Suppressor macrophage (primary cell): Measurements from ENCODE around the gene CFAP210.
"Not testable (repeated sequence)": the region's sequence is repeated elsewhere in the genome, so short reads cannot be mapped to it uniquely, and the experiment has no call there.

Experiments
- DNase-seq, 4 experiments: peaks; one replicate each; pipeline ENCODE4 v3.0.0-alpha.2; 2020 to 2022

Gene CFAP210

DNA sequence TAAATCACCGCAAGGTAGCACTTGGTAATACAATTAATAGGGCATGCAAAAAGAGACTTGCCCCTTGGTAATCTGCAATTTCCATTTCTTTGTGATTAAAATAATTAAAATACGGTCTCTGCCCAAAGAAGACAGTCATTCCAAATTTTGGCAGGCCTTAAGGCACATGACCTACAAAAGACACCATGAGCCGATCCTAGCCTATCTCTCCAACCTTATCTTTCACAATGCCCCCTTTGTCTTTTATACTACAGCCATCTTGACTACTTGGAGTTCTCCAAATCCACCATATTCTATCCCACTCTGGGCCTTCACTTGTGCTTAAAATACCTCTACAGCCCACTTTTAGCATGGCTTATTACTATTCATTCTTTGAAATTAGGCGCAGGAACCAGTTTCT lies 23.3 kb downstream of the CFAP210 start:
- DNase-seq = no peak

DNA sequence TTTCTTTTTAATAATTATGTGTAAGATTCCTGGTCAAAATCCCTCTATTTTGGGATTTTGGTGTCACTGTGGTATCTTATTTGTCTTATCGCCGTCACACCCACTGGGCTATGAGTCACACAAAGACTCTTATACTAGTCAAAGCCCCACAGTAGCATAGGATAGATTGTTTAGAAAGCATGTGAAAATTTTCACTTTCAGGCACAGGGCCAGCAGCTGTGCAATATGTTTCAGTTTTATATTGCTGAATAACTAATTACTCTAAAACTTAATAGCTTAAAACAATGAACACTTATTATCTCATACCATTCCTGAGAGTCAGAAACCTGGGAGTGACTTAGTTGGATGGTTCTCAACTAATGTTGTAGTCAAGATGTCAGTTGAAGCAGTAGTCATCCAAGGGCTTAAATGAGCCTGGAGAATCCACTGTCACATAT lies 24.0 kb downstream of the CFAP210 start:
- DNase-seq = no peak

DNA sequence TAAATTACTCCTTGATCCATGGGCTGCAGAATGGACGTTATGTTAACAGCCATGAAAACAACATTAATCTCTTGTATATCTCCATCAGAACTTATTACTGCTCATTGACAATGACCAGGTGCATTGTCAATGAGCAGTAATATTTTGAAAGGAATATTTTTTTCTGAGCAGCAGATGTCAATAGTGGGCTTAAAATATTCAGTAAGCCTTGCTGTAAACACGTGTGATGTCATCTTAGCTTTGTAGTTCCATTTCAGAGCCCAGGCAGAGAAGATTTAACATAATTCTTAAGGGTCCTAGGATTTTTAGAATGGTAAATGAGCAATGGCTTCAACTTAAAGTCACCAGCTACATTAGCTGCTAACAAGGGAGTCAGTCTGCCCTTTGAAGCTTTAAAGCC lies 26.6 kb downstream of the CFAP210 start:
- no peak for DNase-seq

DNA sequence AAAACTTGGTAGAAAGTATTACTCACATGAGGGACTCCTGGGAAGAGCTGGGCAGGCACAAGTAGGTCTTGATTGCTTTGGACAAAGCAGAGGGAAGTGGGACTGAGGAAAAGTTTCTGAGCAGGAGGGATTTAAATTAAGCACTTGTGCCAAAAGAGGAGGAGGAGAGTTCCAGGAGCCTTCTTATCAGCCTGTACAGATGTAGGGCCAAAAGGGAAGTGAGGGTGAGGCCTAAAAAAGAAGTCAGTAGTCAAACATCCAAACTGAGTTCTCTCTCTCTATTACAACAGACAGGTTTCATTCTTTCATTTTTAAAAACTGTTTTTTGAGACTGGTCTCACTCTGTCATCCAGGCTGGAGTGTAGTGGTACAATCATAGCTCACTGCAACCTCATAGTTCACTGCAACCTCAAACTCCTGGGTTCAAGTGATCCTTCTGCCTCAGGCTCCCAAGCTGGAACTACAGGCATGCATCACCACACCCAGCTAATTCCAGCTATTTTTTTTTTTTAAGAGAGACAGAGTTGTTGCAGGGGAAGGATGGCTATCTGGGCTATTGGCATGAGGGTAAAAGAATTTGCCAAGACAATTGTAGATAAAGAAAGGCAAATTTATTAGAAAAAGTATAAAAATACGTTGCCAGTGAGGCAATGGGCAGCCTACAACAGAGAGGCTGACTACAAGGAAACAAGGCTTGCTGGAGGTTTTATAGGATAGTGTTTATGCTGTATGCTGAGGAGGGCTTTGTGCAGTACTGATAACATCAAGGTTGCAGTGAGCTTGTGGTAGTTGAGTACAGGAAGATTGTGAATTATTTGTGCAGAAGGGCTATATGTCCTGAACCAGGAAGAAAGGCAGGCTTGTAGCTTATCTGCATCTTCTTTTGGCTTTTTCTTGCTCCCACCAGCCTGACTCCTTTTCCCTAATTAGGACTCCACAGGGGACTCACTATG lies 29.0 kb downstream of the CFAP210 start:
- DNase-seq = no peak

DNA sequence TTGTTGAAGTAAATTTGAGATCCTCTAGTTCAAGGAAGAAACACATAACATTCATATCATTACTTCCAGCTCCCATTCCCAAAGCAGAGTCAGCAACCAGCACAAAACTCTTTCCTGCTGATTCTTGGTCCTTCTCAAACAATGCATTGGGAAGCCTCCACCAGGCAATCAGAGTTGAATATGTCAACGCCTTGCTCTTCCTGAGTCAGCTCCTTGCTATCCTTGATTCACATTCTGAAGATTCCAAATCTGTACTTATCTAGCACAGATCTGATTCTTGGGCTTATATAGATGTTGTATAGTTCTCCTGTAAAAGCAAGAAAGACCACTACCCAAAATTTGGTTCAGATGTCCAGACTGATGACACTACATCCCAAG lies 29.6 kb downstream of the CFAP210 start:
- DNase-seq = no peak

DNA sequence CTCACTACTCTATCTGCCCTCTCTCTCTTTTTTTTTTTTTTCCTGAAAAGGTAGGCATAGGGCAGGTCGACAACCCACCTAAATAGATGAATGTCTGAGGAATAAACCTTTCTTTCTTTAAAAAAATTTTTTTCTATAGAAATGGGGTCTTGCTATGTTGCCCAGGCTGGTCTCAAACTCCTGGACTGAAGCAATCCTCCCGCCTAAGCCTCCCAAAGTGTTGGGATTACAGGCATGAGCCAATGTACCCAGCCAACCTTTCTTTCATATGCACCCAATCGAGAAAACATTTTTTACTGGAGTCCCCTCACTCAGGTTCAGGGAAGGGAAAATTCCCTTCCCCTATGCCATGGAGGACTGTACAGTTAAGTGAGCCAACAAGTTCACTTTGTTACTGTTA lies 31.0 kb downstream of the CFAP210 start:
- DNase-seq = no peak

DNA sequence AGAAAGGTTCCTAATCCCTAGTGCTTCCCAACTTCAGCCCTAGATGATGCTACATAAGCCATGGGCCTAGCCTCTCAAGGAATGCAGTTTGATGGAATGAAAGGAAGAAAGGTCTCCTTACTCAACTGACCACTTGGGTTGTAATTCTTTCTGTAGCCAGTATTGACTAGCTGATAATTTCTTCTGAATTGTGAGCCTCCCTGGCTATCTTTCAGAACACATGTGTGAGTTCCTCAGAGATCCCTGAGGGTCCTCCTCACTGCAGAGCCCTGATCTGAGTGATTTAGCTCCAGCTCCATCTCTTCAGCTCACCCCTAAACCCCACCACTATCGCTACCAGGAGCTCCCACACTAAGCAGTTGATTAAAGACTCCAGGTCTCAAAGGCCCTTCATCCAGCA lies 31.5 kb downstream of the CFAP210 start:
- no peak for DNase-seq

DNA sequence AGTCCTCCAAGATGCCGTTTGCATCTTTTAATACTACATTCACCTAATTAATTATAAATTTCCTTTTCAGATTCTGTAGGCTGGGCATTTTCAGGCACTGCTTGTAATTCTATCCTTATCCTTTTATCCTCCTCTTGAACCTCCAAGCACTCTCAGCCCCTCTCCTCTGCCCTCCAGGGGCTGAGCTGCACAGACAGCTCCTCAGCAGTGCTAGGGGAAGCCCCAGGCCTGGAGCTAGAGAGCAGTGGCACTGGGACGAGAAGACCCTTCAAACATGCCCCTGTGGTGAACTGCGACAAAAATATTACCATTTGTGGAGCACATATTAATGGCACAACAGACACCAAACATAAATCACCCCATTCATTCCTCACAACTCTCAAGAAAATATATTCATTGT lies 32.9 kb downstream of the CFAP210 start:
- DNase-seq = no peak

DNA sequence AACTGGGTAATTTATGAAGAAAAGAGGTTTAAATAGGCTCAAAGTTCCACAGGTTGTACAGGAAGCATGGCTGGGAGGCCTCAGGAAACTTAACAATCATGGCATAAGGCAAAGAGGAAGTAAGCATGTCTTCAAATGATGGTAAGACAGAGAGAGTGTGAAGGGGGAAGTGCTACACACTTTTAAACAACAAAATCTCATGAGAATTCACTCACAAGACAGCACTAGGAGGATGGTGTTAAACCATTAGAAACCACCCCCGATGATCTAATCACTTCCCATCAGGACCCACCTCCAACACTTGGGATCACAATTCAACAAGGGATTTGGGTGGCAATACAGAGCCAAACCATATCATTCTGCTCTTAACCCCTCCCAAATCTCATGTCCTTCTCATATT lies 34.9 kb downstream of the CFAP210 start:
- DNase-seq = peak; percentile 11 to 56 (median 39)

DNA sequence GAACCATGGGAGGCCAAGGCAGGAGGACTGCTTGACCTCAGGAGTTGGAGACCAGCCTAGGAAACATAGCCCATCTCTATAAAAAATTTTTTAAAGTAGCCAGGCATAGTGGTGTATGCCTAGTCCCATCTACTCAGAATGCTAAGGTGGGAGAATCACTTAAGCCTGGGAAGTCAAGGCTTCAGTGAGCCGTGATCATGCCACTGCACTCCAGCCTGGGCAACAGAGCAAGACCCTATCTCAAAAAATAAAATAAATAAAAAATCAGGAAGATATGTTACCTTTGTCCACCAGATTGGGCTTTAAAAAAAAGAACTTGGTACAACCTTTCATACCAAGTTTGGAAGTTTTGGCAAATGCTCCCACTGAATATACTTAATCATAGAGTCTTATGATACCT lies 35.3 kb downstream of the CFAP210 start:
- no peak for DNase-seq

DNA sequence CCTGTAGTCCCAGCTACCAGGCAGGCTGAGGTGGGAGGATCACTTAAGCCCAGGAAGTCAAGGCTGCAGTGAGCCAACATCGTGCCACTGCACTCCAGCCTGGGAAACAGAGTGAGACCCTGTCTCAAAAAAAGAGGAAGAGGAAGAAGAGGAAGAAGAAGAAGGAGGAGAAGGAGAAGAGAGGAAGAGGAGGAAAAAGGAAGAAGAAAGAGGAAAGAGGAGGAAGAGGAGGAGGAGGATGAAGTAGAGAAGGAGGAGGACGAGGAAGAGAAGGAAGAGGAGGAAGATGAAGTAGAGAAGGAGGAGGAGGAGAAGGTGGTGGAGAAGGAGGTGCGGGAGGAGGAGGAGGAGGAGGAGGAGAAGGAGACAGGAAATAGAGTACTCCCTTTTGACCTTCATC lies 38.0 kb downstream of the CFAP210 start:
- no peak for DNase-seq

DNA sequence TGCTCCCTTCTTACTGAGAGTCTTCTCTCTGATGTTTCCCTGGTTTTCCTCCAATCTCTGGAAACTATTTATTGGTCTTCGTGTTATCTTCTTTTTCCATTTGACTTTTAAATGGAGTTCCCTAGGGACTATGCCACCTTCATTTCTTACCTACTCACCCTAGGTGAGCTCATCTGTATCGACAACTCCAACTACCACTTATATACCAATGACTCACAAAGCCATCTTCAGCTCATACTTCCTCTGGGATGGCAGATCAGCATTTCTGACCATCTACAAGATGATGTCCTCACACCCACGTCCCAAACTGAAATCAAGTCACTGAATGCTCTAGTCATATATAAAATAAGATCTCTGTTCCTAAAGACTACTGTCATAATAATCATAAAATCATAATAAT lies 40.6 kb downstream of the CFAP210 start:
- DNase-seq = peak in 3 of 4 experiments; percentile 7 to 30 (median 8)

DNA sequence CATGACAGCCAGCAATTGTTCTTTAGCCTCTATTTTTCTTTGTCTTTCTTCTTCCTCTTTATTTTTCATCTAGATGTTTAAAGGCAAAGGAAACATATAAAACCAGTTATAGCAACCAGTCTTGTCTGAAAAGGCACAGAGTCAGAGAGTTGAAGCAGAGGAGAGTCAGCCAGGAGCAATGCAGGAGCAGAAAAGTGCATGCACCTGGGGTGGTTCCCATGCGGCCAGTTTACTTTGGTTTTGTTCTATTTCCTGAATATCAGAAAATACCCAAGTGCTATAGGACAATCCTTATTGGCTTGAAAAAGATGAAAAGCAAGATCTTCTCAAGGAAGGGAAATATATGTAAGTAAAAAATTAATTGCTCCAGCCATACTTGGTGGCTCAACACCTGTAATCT lies 44.9 kb downstream of the CFAP210 start:
- DNase-seq = no peak

DNA sequence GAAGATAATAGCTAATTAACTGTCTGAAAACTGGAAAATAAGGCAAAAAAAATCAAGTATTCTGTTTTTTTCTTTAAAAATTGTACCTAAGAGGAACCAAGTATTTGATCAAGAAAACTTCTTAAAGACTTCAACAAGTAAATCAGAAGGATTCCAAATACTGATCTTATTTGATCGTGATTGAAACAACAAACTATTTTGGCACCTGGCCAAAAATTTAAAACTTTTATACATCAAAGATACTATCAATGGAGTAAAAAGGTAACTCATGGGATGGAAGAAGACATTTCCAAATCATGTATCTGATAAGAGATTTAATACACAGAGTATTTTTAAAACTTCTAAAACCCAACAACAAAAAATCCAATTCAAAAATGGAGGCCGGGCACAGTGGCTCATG lies 46.7 kb downstream of the CFAP210 start:
- DNase-seq = no peak

DNA sequence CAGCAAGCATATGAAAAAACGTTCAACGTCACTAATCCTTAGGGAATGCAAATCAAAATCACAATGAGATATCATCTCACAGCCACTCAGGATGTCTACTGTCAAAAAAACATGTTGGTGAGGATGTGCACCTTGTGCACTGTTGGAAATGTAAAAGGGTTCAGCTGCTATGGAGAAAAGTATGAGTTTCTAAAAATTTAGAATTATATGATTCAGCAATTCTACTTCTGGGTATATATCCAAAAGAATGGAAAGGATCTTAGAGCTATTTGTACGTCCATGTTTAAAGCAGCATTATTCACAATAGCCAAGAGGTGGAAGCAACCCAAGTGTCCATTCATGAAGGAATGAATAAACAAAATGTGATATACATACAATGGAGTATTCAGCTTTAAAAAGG lies 50.0 kb downstream of the CFAP210 start:
- no peak for DNase-seq

DNA sequence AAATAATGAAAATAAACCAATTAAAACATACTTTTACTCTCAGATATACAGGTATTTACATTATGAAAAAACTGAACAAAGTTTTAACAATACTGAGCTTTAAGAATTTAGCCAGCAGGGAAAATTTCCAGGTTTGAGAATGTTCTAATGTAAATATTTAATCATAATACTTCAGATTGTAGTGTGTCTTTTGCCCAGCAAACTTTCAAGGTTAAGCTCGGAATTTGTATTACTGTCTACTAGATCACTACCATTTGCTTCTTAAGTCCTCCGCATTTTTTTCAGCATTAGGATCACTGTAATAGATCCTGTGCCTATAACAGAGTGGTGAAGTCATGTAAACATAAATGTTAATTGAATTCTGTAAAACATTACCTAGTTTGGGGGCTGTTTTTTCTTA lies 52.7 kb downstream of the CFAP210 start:
- DNase-seq = no peak

DNA sequence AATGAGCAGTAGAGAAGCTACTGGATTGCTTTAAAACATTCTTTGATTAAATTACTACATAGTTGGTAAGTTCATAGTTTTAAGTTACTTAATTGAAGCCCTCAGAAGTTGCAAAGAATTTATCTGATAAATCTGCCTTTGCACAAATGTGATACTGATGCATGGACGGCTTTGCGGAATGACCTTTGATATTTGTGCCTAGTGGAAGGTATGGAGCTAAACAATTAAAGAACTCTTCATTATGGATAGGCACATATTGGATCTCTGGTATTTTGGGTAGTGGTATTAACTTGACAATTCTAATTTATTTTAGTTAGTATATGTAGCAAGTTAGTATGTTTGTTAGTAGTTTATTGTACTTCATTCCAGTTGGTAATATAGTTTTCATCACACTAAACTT lies 54.1 kb downstream of the CFAP210 start:
- DNase-seq = no peak

DNA sequence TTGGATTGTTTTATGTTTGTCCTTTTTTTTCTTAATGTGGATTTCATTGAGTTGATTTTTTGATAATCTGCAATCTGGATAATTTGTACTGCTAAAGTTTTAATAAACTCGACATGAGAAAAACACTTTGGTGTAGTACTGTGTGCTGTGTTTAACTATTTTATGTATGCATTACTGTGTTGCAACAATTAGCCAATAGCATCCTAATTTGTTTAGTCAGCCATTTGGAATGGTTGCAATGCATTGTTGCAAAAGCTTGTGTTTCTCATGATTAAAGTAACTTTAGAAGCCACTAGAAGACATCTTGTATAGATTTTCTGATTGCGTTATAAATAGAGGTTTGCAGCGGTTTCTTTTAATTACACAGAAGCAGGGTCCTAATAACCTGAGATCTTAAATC lies 56.6 kb downstream of the CFAP210 start:
- DNase-seq = peak in 2 of 4 experiments; percentile 4 to 28

DNA sequence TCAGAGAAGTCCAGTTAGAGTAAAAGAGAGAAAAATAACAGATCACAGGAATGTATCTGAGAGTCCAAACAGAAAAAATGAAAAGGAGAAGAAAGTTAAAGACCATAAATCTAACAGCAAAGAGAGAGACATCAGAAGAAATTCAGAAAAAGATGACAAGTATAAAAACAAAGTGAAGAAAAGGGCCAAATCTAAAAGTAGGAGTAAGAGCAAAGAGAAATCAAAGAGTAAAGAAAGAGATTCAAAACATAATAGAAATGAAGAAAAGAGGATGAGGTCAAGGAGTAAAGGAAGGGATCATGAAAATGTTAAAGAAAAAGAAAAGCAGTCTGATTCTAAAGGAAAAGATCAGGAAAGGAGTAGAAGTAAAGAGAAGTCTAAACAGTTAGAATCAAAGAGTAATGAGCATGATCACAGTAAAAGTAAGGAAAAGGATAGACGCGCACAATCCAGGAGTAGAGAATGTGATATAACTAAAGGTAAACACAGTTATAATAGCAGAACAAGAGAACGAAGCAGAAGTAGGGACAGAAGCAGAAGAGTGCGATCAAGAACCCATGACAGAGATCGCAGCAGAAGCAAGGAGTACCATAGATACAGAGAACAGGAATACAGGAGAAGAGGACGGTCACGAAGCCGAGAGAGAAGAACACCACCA lies 57.6 kb downstream of the CFAP210 start:
- DNase-seq = no peak

DNA sequence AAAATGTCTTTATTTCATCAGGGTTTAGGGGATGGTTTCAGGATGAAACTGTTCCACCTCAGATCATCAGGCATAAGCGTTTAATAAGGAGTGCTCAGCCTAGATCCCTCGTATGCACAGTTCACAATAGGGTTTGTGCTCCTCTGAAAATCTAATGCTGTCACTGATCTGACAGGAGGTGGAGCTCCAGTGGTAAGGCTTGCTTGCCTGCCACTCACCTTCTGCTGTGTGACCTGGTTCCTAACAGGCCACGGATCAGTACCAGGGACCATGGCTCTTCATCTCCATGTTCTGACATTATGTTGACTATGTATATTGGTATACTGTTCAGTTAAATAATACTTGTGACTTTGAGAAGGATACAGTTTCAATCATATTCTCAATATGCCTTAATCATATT lies 68.4 kb downstream of the CFAP210 start:
- DNase-seq = no peak

DNA sequence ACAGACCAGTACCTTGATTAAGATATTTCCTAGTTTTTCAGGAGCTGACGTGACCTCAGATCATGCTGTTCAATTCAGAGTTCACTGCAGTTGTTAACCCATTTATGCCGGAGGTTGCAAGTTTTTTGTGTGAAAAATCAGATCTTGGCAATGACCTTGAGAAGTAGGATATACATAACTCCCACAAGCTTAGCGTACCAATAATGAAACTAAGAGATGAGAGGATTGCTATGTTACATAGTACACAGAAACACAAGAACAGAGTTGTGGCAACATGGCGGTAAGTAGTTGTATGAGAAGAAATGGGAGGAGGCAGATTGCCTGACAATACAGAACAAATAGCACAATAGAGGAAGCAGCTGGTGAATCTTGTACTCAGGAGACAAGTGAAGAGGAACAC lies 71.0 kb downstream of the CFAP210 start:
- DNase-seq = no peak

DNA sequence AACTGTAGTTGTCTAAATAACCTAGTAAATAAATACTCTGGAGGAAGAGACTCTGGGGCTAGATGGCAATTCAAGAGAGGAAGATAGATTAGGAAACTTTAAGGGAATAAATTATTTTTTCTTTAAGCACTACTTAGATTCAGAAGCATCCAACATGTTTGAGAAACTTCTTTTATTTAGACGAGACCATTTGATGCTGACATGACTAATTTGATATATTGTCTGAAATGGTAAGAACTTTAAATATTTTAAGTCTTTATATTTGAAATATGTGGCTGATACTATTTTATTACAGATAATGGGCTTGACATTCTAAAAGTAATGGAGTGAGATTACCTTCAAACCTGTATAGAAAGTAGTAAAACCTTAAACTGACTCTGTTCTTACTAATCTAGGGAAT lies 73.7 kb downstream of the CFAP210 start:
- DNase-seq = no peak

DNA sequence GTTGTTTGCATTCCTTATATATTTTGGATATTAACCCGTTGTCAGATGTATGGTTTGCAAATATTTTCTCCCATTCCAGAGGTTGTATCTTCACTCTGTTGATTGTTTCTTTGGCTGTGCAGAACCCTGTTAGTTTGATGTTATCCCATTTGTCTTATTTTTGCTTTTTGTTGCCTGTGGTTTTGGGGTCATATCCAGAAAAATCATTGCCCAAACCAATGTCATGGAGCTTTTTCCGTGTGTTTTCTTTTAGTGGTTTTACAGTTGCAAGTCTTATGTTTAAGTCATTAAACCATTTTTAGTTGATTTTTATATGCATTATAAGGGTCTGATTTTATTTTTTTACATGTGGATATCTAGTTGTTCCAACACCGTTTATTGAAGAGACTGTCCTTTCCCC lies 74.3 kb downstream of the CFAP210 start:
- DNase-seq = no peak

DNA sequence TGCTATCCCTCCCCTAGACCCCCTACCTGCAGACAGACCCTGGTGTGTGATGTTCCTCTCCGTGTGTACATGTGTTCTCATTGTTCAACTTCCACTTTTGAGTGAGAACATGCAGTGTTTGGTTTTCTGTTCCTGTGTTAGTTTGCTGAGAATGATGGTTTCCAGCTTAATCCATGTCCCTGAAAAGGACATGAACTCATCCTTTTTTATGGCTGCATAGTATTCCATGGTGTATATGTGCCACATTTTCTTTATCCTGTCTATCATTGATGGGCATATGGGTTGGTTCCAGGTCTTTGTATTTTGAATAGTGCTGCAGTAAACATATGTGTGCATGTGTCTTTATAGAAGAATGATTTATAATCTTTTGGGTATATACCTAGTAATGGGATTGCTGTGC lies 78.2 kb downstream of the CFAP210 start:
- not testable (repeated sequence) for DNase-seq
